HepG2 (cell line): Measurements from ENCODE around the gene SRCAP.

Experiments
- CEBPB ChIP-seq: IDR thresholded peaks from 2 replicates; pipeline ENCODE4 v1.6.1; 2011; ENCODE audit warnings: low read depth, low read length, improper control_type of control experiment, borderline replicate concordance
- CHD4 ChIP-seq: fragments of 200-600 bp; sonication (generic); IDR thresholded peaks from 2 replicates; pipeline ENCODE4 v1.7.0; 2017; ENCODE audit warnings: mild to moderate bottlenecking, low read length, borderline replicate concordance
- GLI4 ChIP-seq: sonication (generic); formaldehyde crosslinking; IDR thresholded peaks from 2 replicates; pipeline ENCODE4 v1.5.1; 2020; ENCODE audit warnings: missing genetic modification reagents, mild to moderate bottlenecking, moderate library complexity, borderline replicate concordance
- KLF16 ChIP-seq, 2 experiments: sonication (generic) in 1 of 2; formaldehyde crosslinking in 1 of 2; IDR thresholded peaks; 2 replicates each; pipeline versions ENCODE4 v1.6.1 to v1.8.0; 2016 to 2023; ENCODE audit warnings: missing genetic modification reagents in 2 of 2, missing compliant biosample characterization in 1 of 2
- POLR2AphosphoS5 ChIP-seq: IDR thresholded peaks from 2 replicates; pipeline ENCODE4 v1.6.1; 2012; ENCODE audit warnings: low read depth, low read length
- RFX5 ChIP-seq: IDR thresholded peaks from 2 replicates; pipeline ENCODE4 v1.6.1; 2011; ENCODE audit warnings: low read depth, low read length, improper control_type of control experiment
- SMYD3 ChIP-seq: sonication (generic); formaldehyde crosslinking; IDR thresholded peaks from 2 replicates; pipeline ENCODE4 v1.8.1; 2023; ENCODE audit warnings: mild to moderate bottlenecking, missing genetic modification reagents
- SOX6 ChIP-seq, 2 experiments: fragments of 450-650 bp in 1 of 2; sonication (generic) in 1 of 2; formaldehyde crosslinking in 1 of 2; IDR thresholded peaks; 2 replicates each; pipeline versions ENCODE4 v1.4.0 to v1.6.1; 2017 to 2020; ENCODE audit warnings: antibody characterized with exemption in 1 of 2, mild to moderate bottlenecking in 1 of 2, missing genetic modification reagents in 1 of 2
- ZNF20 ChIP-seq: sonication (generic); formaldehyde crosslinking; IDR thresholded peaks from 2 replicates; pipeline ENCODE4 v1.4.0; 2020; ENCODE audit warnings: mild to moderate bottlenecking, moderate library complexity, missing genetic modification reagents
- TF ChIP-seq, protein P1 (sequence below): sonication (generic); formaldehyde crosslinking; IDR thresholded peaks from 2 replicates; pipeline ENCODE4 v1.5.0; 2020; ENCODE audit warnings: mild to moderate bottlenecking, missing genetic modification reagents, moderate library complexity

GRCh38 chr16:30721167-30721566, 22.2 kb downstream of the SRCAP start:
- TF ChIP-seq CHD4 (no peak), GLI4 (CRISPR knock-in tag) (no peak), SOX6 (IDR thresholded peaks at IDR 0.05) (no peak), SOX6 (CRISPR knock-in tag; IDR thresholded peaks at IDR 0.05) (no peak), ZNF20 (CRISPR knock-in tag) (no peak), CEBPB (no peak), POLR2AphosphoS5 (no peak), KLF16 (CRISPR knock-in tag; IDR thresholded peaks at IDR 0.05) (no peak), RFX5 (no peak), SMYD3 (CRISPR knock-in tag) (no peak)
- TF ChIP-seq, protein P1, sequence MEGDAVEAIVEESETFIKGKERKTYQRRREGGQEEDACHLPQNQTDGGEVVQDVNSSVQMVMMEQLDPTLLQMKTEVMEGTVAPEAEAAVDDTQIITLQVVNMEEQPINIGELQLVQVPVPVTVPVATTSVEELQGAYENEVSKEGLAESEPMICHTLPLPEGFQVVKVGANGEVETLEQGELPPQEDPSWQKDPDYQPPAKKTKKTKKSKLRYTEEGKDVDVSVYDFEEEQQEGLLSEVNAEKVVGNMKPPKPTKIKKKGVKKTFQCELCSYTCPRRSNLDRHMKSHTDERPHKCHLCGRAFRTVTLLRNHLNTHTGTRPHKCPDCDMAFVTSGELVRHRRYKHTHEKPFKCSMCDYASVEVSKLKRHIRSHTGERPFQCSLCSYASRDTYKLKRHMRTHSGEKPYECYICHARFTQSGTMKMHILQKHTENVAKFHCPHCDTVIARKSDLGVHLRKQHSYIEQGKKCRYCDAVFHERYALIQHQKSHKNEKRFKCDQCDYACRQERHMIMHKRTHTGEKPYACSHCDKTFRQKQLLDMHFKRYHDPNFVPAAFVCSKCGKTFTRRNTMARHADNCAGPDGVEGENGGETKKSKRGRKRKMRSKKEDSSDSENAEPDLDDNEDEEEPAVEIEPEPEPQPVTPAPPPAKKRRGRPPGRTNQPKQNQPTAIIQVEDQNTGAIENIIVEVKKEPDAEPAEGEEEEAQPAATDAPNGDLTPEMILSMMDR (CRISPR knock-in tag), result no peak
